ENCODE measurements around the gene GTF3C6. TPM values are rescaled to one million over a fixed set of nuclear protein-coding genes. Genes with fewer than 3 reads are reported as not detected.
A peak's percentile ranks its signal among the peaks of the same experiment; 100 is the strongest.

Gene GTF3C6
- total RNA-seq, 1 donor from 2014 or later = 25.5 TPM

DNA sequence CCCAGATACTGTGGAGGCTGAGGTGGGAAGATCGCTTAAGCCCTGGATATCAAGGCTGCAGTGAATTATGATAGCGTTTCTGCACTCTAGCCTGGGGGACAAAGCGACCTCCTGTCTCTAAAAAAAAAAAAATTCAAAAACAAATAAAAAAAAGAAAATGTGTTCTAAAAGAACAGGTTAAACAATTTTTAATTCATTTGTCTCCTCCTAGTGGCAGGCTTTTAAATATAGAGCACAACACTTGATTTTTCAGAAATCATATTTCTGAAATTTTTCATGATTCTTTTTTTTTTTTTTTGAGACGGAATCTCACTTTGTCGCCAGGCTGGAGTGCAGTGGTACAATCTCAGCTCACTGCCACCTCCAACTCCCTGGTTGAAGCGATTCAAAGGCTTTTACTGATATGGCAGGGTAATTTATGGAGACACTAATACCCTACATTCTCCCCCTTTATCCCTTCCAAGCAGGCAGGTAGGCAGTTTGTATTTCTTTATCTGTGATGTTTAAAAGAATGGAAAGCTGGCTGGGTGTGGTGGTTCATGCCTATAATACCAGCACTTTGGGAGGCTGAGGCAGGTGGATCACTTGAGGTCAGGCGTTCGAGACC is 8.7 kb upstream of the GTF3C6 start:
- no peaks in the 10 kb centered on the region for H3K9me3 ChIP-seq
- intact Hi-C loops (cut with DNase I) = loop anchor here (10.0 kb wide), 2 partner anchors 265 to 415 kb away; no protein-coding TSS in a partner anchor
- no peak overlapping the region for H3K27ac ChIP-seq
- no peak for DNase-seq (ENCODE audit: extremely low spot score in 2 of 2)
- H3K36me3 ChIP-seq = no peaks in the 10 kb centered on the region
- no peak for TF ChIP-seq POLR2A (IDR thresholded peaks at IDR 0.05)
- TF ChIP-seq, protein P1, sequence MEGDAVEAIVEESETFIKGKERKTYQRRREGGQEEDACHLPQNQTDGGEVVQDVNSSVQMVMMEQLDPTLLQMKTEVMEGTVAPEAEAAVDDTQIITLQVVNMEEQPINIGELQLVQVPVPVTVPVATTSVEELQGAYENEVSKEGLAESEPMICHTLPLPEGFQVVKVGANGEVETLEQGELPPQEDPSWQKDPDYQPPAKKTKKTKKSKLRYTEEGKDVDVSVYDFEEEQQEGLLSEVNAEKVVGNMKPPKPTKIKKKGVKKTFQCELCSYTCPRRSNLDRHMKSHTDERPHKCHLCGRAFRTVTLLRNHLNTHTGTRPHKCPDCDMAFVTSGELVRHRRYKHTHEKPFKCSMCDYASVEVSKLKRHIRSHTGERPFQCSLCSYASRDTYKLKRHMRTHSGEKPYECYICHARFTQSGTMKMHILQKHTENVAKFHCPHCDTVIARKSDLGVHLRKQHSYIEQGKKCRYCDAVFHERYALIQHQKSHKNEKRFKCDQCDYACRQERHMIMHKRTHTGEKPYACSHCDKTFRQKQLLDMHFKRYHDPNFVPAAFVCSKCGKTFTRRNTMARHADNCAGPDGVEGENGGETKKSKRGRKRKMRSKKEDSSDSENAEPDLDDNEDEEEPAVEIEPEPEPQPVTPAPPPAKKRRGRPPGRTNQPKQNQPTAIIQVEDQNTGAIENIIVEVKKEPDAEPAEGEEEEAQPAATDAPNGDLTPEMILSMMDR (IDR thresholded peaks at IDR 0.05) = peak in 1 of 3 experiments; percentile 35
- no peaks in the 10 kb centered on the region for H3K4me1 ChIP-seq
- no peak overlapping the region for H3K4me3 ChIP-seq
- no peaks in the 10 kb centered on the region for H3K27me3 ChIP-seq

- no peak overlapping the region for H3K4me3 ChIP-seq
- TF ChIP-seq, protein P1 (IDR thresholded peaks at IDR 0.05) = no peak
- TF ChIP-seq POLR2A (IDR thresholded peaks at IDR 0.05) (no peak), POLR2AphosphoS5 (IDR thresholded peaks at IDR 0.05; ENCODE audit: insufficient read depth in 1 of 2, low read depth in 1 of 2) (no peak)
- H3K27me3 ChIP-seq = no peaks in the 10 kb centered on the region
- no peaks in the 10 kb centered on the region for H3K36me3 ChIP-seq
- DNase-seq (ENCODE audit: extremely low spot score in 2 of 2) = no peak
- H3K27ac ChIP-seq = no peak overlapping the region
- H3K4me1 ChIP-seq = no peaks in the 10 kb centered on the region
- intact Hi-C loops (cut with DNase I) = loop anchor here (10.0 kb wide), 2 partner anchors 266 to 416 kb away; no protein-coding TSS in a partner anchor
- H3K9me3 ChIP-seq = no peaks in the 10 kb centered on the region
Observed at GRCh38 chr6:110950440-110950839, 8.1 kb upstream of the GTF3C6 start.

DNA sequence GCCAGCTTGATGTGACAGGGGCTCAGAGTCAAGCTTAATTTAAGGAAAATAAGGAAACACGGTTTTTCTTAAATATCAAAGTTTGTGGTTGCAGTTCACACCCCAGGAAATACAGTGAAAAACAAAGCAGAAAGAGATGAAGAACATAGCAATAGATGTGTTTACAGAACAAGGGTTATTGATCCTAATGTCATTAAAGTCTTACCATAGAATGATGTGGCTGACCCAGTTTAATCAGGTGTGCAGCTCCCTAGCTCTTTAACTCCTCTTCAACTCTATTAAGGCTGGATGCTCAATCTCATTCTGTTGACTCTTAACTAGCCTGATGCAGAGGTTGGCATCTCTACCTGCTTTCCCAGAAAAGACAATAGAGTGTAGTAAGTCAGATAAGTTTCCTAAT is 7.5 kb upstream of the GTF3C6 start:
- Histone ChIP-seq H3K4me3 (no peak overlapping the region), H3K9me3 (no peaks in the 10 kb centered on the region), H3K27me3 (no peaks in the 10 kb centered on the region), H3K27ac (no peak overlapping the region), H3K36me3 (no peaks in the 10 kb centered on the region), H3K4me1 (no peaks in the 10 kb centered on the region)
- intact Hi-C loops (cut with DNase I) = loop anchor here (10.0 kb wide), 2 partner anchors 266 to 416 kb away; no protein-coding TSS in a partner anchor
- no peak for TF ChIP-seq POLR2AphosphoS5 (IDR thresholded peaks at IDR 0.05; ENCODE audit: insufficient read depth in 1 of 2, low read depth in 1 of 2)
- TF ChIP-seq, protein P1 (IDR thresholded peaks at IDR 0.05) = no peak
- no peak for DNase-seq (ENCODE audit: extremely low spot score in 2 of 2)

DNA sequence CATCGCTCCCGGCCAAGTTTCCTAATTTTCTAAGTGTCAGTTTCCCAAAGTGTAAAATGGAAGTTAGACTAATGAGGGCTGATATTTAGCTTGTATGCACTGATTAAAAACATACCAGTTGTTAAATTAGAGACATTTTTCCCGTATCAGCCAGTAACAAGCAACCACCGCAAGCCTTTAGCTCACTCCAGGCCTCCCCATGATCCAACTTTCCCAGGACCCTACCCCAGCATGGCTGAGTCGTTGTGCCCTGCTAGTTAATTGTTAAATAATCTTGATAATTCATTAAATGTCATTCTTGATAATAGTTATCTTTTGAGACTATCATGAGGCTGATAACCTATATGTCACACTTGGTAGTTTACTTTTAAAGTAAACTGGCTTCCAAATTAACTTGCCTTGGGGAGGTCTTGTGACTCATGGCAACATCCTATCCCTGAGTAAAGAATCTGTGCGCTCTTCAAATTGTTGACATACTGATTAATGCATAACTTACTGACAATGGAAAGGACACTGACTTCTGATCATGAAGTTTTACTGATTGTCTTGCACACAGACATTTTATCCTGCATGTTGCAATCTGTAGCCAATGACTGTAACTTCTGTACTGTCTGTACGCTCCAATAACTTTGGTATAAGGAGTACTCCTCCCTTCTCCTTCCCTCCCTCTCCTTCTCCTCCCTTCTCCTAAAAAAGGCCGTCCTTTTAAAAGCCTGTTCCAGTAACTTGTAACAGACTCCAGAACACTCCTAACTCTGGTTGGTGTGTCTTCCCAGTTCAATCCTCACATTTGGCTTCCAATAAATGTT is 6.3 kb upstream of the GTF3C6 start:
- DNase-seq (ENCODE audit: extremely low spot score in 2 of 2) = no peak
- Histone ChIP-seq H3K36me3 (no peaks in the 10 kb centered on the region), H3K4me3 (no peak overlapping the region), H3K9me3 (no peaks in the 10 kb centered on the region), H3K27ac (no peak overlapping the region), H3K27me3 (no peaks in the 10 kb centered on the region), H3K4me1 (no peaks in the 10 kb centered on the region)
- intact Hi-C loops (cut with DNase I) = loop anchor here (10.0 kb wide), 2 partner anchors 267 to 417 kb away; no protein-coding TSS in a partner anchor
- TF ChIP-seq POLR2A (IDR thresholded peaks at IDR 0.05) (no peak), POLR2AphosphoS5 (IDR thresholded peaks at IDR 0.05; ENCODE audit: insufficient read depth in 1 of 2, low read depth in 1 of 2) (peak in 1 of 2 donors; percentile 26)
- TF ChIP-seq, protein P1 (IDR thresholded peaks at IDR 0.05) = no peak
